Fibroblast of lung (primary cell): Measurements from ENCODE around the gene CCT7. TPM values are rescaled to one million over a fixed set of nuclear protein-coding genes. Genes with fewer than 3 reads are reported as not detected.

Experiments
- DNase-seq, 2 donors: peaks; one replicate each; pipeline versions ENCODE4 v3.0.0 to v3.0.0-alpha.2; 2010; ENCODE audit warnings: low read depth in 2 of 2
- H2AFZ ChIP-seq: 2 replicates; pipeline ENCODE4 v1.5.1; 2012; ENCODE audit warnings: low read length, control low read depth, inconsistent platforms
- H3K27ac ChIP-seq: 2 replicates; pipeline ENCODE4 v1.5.1; 2011; ENCODE audit warnings: low read length, control low read depth; ENCODE audit not compliant: insufficient read depth
- H3K27me3 ChIP-seq: 2 replicates; pipeline ENCODE4 v1.5.1; 2011; ENCODE audit warnings: mild to moderate bottlenecking, low read length; ENCODE audit not compliant: control insufficient read depth, insufficient read depth
- H3K36me3 ChIP-seq: 2 replicates; pipeline ENCODE4 v1.5.1; 2011; ENCODE audit warnings: low read length; ENCODE audit not compliant: control insufficient read depth, insufficient read depth
- H3K4me1 ChIP-seq: 2 replicates; pipeline ENCODE4 v1.5.1; 2011; ENCODE audit warnings: low read length; ENCODE audit not compliant: control insufficient read depth, insufficient read depth; ENCODE audit errors: extremely low read depth
- H3K4me2 ChIP-seq: 2 replicates; pipeline ENCODE4 v1.5.1; 2011; ENCODE audit warnings: low read length, control low read depth; ENCODE audit not compliant: insufficient read depth; ENCODE audit errors: extremely low read depth
- H3K4me3 ChIP-seq, 4 experiments: fragments of 200-600 bp in 1 of 4; sonication (generic) in 1 of 4; replicated peaks in 1 of 4; 2 replicates each; pipeline ENCODE4 v1.5.1; 2011 to 2016; ENCODE audit warnings: low read length in 4 of 4, low read depth in 3 of 4, mild to moderate bottlenecking in 3 of 4, control low read depth in 2 of 4, inconsistent platforms in 1 of 4, mixed read lengths in 1 of 4; ENCODE audit not compliant: insufficient read depth in 1 of 4; ENCODE audit errors: control extremely low read depth in 1 of 4
- H3K79me2 ChIP-seq: 2 replicates; pipeline ENCODE4 v1.5.1; 2012; ENCODE audit warnings: mild to moderate bottlenecking, low read length, inconsistent platforms; ENCODE audit not compliant: control insufficient read depth, insufficient read depth
- H3K9ac ChIP-seq: 2 replicates; pipeline ENCODE4 v1.5.1; 2011; ENCODE audit warnings: mild to moderate bottlenecking, low read length, control low read depth; ENCODE audit not compliant: insufficient read depth
- H3K9me3 ChIP-seq: 2 replicates; pipeline ENCODE4 v1.5.1; 2012; ENCODE audit warnings: low read depth, low read length; ENCODE audit not compliant: control insufficient read depth, insufficient read depth
- H4K20me1 ChIP-seq: 2 replicates; pipeline ENCODE4 v1.5.1; 2011; ENCODE audit warnings: low read length; ENCODE audit not compliant: control insufficient read depth, insufficient read depth; ENCODE audit errors: extremely low read depth
- CTCF ChIP-seq, 2 donors: IDR thresholded peaks in 1 of 2; conservative IDR thresholded peaks in 1 of 2; 1 replicate in 1 of 2; 2 replicates in 1 of 2; pipeline ENCODE4 v1.5.1; 2011 to 2012; ENCODE audit warnings: low read length in 2 of 2, control low read depth in 1 of 2, inconsistent platforms in 1 of 2, low read depth in 1 of 2, mild to moderate bottlenecking in 1 of 2
- EZH2 ChIP-seq: IDR thresholded peaks from 2 replicates; pipeline ENCODE4 v1.5.1; 2012; ENCODE audit warnings: low read length, control low read depth, mild to moderate bottlenecking; ENCODE audit errors: missing control alignments
- polyA plus RNA-seq, 2 donors: library from polyadenylated mRNA; depleted of rRNA in 1 of 2; stranded (reverse) in 1 of 2; unstranded in 1 of 2; fragments of >200 nt; gene quantifications; 2 replicates each; pipeline ENCODE4 v1.2.1, GENCODE V29; 2011 to 2012; ENCODE audit warnings: missing spikeins in 1 of 2
- total RNA-seq: library from RNA; depleted of rRNA; stranded (reverse); fragments of >200 nt; gene quantifications from 2 replicates; pipeline ENCODE4 v1.2.1, GENCODE V29; 2014

CCT7 gene
- total and polyA plus RNA-seq, 2 donors (not counting 1 experiment from before 2014, with no cell fraction given): 233 to 299 TPM

GRCh38 chr2:73250872-73251846, 17.1 kb downstream of the CCT7 start:
- TF ChIP-seq EZH2 (no peak), CTCF (conservative IDR thresholded peaks at IDR 0.05 in 1 of 2, IDR thresholded peaks at IDR 0.05 in 1 of 2; ENCODE audit: low read depth in 1 of 2, low read length in 2 of 2) (no peak)
- no peak for DNase-seq
- Histone ChIP-seq H3K4me3 (no peak overlapping the region), H3K9ac (no peak overlapping the region), H3K9me3 (no peaks in the 10 kb centered on the region), H3K4me2 (no peak overlapping the region), H3K79me2 (no peaks in the 10 kb centered on the region), H3K4me1 (no peaks in the 10 kb centered on the region), H3K27me3 (no peaks in the 10 kb centered on the region), H3K27ac (no peak overlapping the region), H4K20me1 (no peaks in the 10 kb centered on the region), H3K36me3 (peaks cover 31% of the 10 kb centered on the region), H2AFZ (no peak overlapping the region)

- H2AFZ ChIP-seq: no peak overlapping the region
- no peaks in the 10 kb centered on the region for H4K20me1 ChIP-seq
- H3K36me3 ChIP-seq: peaks cover 26% of the 10 kb centered on the region
- H3K4me2 ChIP-seq: no peak overlapping the region
- TF ChIP-seq EZH2: no peak
- no peak for TF ChIP-seq CTCF (conservative IDR thresholded peaks at IDR 0.05 in 1 of 2, IDR thresholded peaks at IDR 0.05 in 1 of 2; ENCODE audit: low read depth in 1 of 2, low read length in 2 of 2)
- DNase-seq: no peak
- no peaks in the 10 kb centered on the region for H3K27me3 ChIP-seq
- no peaks in the 10 kb centered on the region for H3K4me1 ChIP-seq
- H3K27ac ChIP-seq: no peak overlapping the region
- H3K79me2 ChIP-seq: no peaks in the 10 kb centered on the region
- no peak overlapping the region for H3K9ac ChIP-seq
- no peaks in the 10 kb centered on the region for H3K9me3 ChIP-seq
- H3K4me3 ChIP-seq: no peak overlapping the region
Measured at GRCh38 chr2:73252238-73253027, 18.3 kb downstream of the CCT7 start.

- H2AFZ ChIP-seq: no peak overlapping the region
- no peaks in the 10 kb centered on the region for H4K20me1 ChIP-seq
- H3K36me3 ChIP-seq: peaks cover 22% of the 10 kb centered on the region
- H3K79me2 ChIP-seq: no peaks in the 10 kb centered on the region
- no peaks in the 10 kb centered on the region for H3K27me3 ChIP-seq
- TF ChIP-seq EZH2 (no peak), CTCF (conservative IDR thresholded peaks at IDR 0.05 in 1 of 2, IDR thresholded peaks at IDR 0.05 in 1 of 2; ENCODE audit: low read depth in 1 of 2, low read length in 2 of 2) (no peak)
- no peak overlapping the region for H3K27ac ChIP-seq
- H3K9me3 ChIP-seq: no peaks in the 10 kb centered on the region
- no peak for DNase-seq
- H3K9ac ChIP-seq: no peak overlapping the region
- H3K4me3 ChIP-seq: no peak overlapping the region
- H3K4me1 ChIP-seq: no peaks in the 10 kb centered on the region
- H3K4me2 ChIP-seq: no peak overlapping the region
Measured at GRCh38 chr2:73253400-73253799, 19.3 kb downstream of the CCT7 start.
